Measurements from ENCODE around the gene WDR70. TPM values are rescaled to one million over a fixed set of nuclear protein-coding genes. Genes with fewer than 3 reads are reported as not detected.

The WDR70 gene
- total and polyA plus RNA-seq, 2 donors (not counting 3 experiments of a cell fraction or from before 2014, with no cell fraction given), result 6.7 to 37.3 TPM

- no peak overlapping the region for H2AFZ ChIP-seq (ENCODE audit: low read depth, low read length)
- H3K36me3 ChIP-seq (ENCODE audit: control insufficient read depth in 2 of 2, extremely low read depth in 1 of 2, insufficient read depth in 2 of 2, low read length in 2 of 2), result no peaks in the 10 kb centered on the region
- BruUV-seq (replicated peaks), result no TSS peak
- no peaks in the 10 kb centered on the region for H4K20me1 ChIP-seq (replicated peaks; ENCODE audit: control insufficient read depth, extremely low read depth, insufficient read depth, low read length)
- intact Hi-C loops (cut with micrococcal nuclease) (no loop called here), dilution Hi-C loops (cut with MboI; ENCODE audit: extremely low pct_ligation_motif_present, low sequenced_read_pairs) (no loop called here)
- no peaks in the 10 kb centered on the region for H3K4me1 ChIP-seq (ENCODE audit: control insufficient read depth, extremely low read depth, insufficient read depth, low read length)
- H3K79me2 ChIP-seq (ENCODE audit: control insufficient read depth, insufficient read depth, low read length), result no peaks in the 10 kb centered on the region
- no peak for FAIRE-seq
- H3K9ac ChIP-seq (replicated peaks; ENCODE audit: extremely low read depth, insufficient read depth, low read length), result no peak overlapping the region
- no peak overlapping the region for H3K27ac ChIP-seq (ENCODE audit: insufficient read depth, low read depth, low read length)
- no peak for TF ChIP-seq EZH2 (IDR thresholded peaks at IDR 0.05; ENCODE audit: borderline replicate concordance, low read depth, low read length, severe bottlenecking)
- no peak for TF ChIP-seq MYC (IDR thresholded peaks at IDR 0.05; ENCODE audit: low read depth, low read length)
- TF ChIP-seq CTCF (IDR thresholded peaks at IDR 0.05; ENCODE audit: extremely low read depth in 1 of 2, insufficient read depth in 1 of 2, low read depth in 1 of 2, low read length in 2 of 2), result no peak
- TF ChIP-seq MAX (IDR thresholded peaks at IDR 0.05; ENCODE audit: insufficient read depth, insufficient read length), result no peak
- no peak for TF ChIP-seq FOS (IDR thresholded peaks at IDR 0.05; ENCODE audit: borderline replicate concordance, insufficient read depth, low read length)
- TF ChIP-seq GATA2 (IDR thresholded peaks at IDR 0.05; ENCODE audit: insufficient read depth, insufficient read length, low read depth, low read length), result no peak
- no peak for TF ChIP-seq POLR2AphosphoS5 (IDR thresholded peaks at IDR 0.05; ENCODE audit: insufficient read depth, low read depth, low read length)
- no peak for TF ChIP-seq POLR2A (IDR thresholded peaks at IDR 0.05; ENCODE audit: low read depth, low read length)
- TF ChIP-seq JUN (IDR thresholded peaks at IDR 0.05; ENCODE audit: borderline replicate concordance, insufficient read depth, insufficient read length, low read depth), result no peak
- H3K4me2 ChIP-seq (ENCODE audit: insufficient read depth, low read length), result no peak overlapping the region
- no peaks in the 10 kb centered on the region for H3K9me3 ChIP-seq (replicated peaks; ENCODE audit: control insufficient read depth, insufficient read depth, low read length)
- ChIA-PET POLR2A (no interaction called here), CTCF (no interaction called here)
- H3K9me1 ChIP-seq (replicated peaks; ENCODE audit: control insufficient read depth, extremely low read depth, insufficient read depth, low read length), result no peaks in the 10 kb centered on the region
- H3K4me3 ChIP-seq (replicated peaks in 1 of 3; ENCODE audit: insufficient read depth in 1 of 3, low read depth in 1 of 3, low read length in 3 of 3), result no peak overlapping the region
- no peak for DNase-seq (ENCODE audit: low read depth, low spot score)
- no peaks in the 10 kb centered on the region for H3K27me3 ChIP-seq (ENCODE audit: control insufficient read depth in 2 of 2, insufficient read depth in 2 of 2, low read length in 2 of 2)
Observed at GRCh38 chr5:37570597-37570996, 191.5 kb downstream of the WDR70 start.
